ENCODE results near the gene FMO5.
"Not testable (repeated sequence)": the region's sequence is repeated elsewhere in the genome, so short reads cannot be mapped to it uniquely, and the experiment has no call there.

The FMO5 gene

GRCh38 chr1:147167365-147167764, 57.8 kb downstream of the FMO5 start:
- no peaks in the 10 kb centered on the region for H3K27me3 ChIP-seq (replicated peaks; ENCODE audit: control insufficient read depth, insufficient read depth, low read length)
- no peak overlapping the region for H3K4me3 ChIP-seq (replicated peaks; ENCODE audit: low read depth, low read length)
- no peak for TF ChIP-seq CTCF (IDR thresholded peaks at IDR 0.05; ENCODE audit: insufficient read depth, low read length, poor library complexity, severe bottlenecking)
- no peak for DNase-seq (ENCODE audit: extremely low read depth, insufficient read length)
- H3K36me3 ChIP-seq (ENCODE audit: control insufficient read depth, insufficient read depth, low read length), result no peaks in the 10 kb centered on the region

- no peak for TF ChIP-seq CTCF (IDR thresholded peaks at IDR 0.05; ENCODE audit: insufficient read depth, low read length, poor library complexity, severe bottlenecking)
- no peak for DNase-seq (ENCODE audit: extremely low read depth, insufficient read length)
- no peak overlapping the region for H3K4me3 ChIP-seq (replicated peaks; ENCODE audit: low read depth, low read length)
- H3K36me3 ChIP-seq (ENCODE audit: control insufficient read depth, insufficient read depth, low read length), result peaks cover 5% of the 10 kb centered on the region
- no peaks in the 10 kb centered on the region for H3K27me3 ChIP-seq (replicated peaks; ENCODE audit: control insufficient read depth, insufficient read depth, low read length)
Measured at GRCh38 chr1:147163019-147163418, 62.1 kb downstream of the FMO5 start.

- Histone ChIP-seq H3K27me3 (replicated peaks; ENCODE audit: control insufficient read depth, insufficient read depth, low read length) (no peaks in the 10 kb centered on the region), H3K4me3 (replicated peaks; ENCODE audit: low read depth, low read length) (no peak overlapping the region), H3K36me3 (ENCODE audit: control insufficient read depth, insufficient read depth, low read length) (peaks cover 5% of the 10 kb centered on the region)
- DNase-seq (ENCODE audit: extremely low read depth, insufficient read length), result no peak
- no peak for TF ChIP-seq CTCF (IDR thresholded peaks at IDR 0.05; ENCODE audit: insufficient read depth, low read length, poor library complexity, severe bottlenecking)
Measured at GRCh38 chr1:147162093-147162492, 63.0 kb downstream of the FMO5 start.

- not testable (repeated sequence) for H3K4me3 ChIP-seq (replicated peaks; ENCODE audit: low read depth, low read length); H3K36me3 ChIP-seq (ENCODE audit: control insufficient read depth, insufficient read depth, low read length); DNase-seq (ENCODE audit: extremely low read depth, insufficient read length); H3K27me3 ChIP-seq (replicated peaks; ENCODE audit: control insufficient read depth, insufficient read depth, low read length)
Measured at GRCh38 chr1:147157116-147157515, 68.0 kb downstream of the FMO5 start.

GRCh38 chr1:147156642-147157041, 68.5 kb downstream of the FMO5 start:
- TF ChIP-seq CTCF (IDR thresholded peaks at IDR 0.05; ENCODE audit: insufficient read depth, low read length, poor library complexity, severe bottlenecking), result no peak
- DNase-seq (ENCODE audit: extremely low read depth, insufficient read length), result no peak
- no peak overlapping the region for H3K4me3 ChIP-seq (replicated peaks; ENCODE audit: low read depth, low read length)
- H3K27me3 ChIP-seq (replicated peaks; ENCODE audit: control insufficient read depth, insufficient read depth, low read length), result no peaks in the 10 kb centered on the region
- peaks cover 5% of the 10 kb centered on the region for H3K36me3 ChIP-seq (ENCODE audit: control insufficient read depth, insufficient read depth, low read length)

- no peak for DNase-seq (ENCODE audit: extremely low read depth, insufficient read length)
- no peak overlapping the region for H3K4me3 ChIP-seq (replicated peaks; ENCODE audit: low read depth, low read length)
Measured at GRCh38 chr1:147152772-147153171, 72.4 kb downstream of the FMO5 start.

More at GRCh38 chr1:147152772-147153171, 72.4 kb downstream of the FMO5 start:
- no peaks in the 10 kb centered on the region; the same call in 1 of the 2 replicates for H3K36me3 ChIP-seq (ENCODE audit: control insufficient read depth, insufficient read depth, low read length)
- H3K27me3 ChIP-seq (replicated peaks; ENCODE audit: control insufficient read depth, insufficient read depth, low read length), result no peaks in the 10 kb centered on the region
- TF ChIP-seq CTCF (IDR thresholded peaks at IDR 0.05; ENCODE audit: insufficient read depth, low read length, poor library complexity, severe bottlenecking), result no peak

Measured in GM06990 (cell line).